DMS 273 (cell line): ENCODE measurements around the gene PDE4DIP.
"Not testable (repeated sequence)": the region's sequence is repeated elsewhere in the genome, so short reads cannot be mapped to it uniquely, and the experiment has no call there.

Source experiments
- DNase-seq: peaks from one replicate; lab custom pipeline; 2025; ENCODE audit not compliant: unreplicated experiment; lab: John Stamatoyannopoulos, UW

PDE4DIP gene

GRCh38 chr1:149064611-149065010 is 220.4 kb downstream of the PDE4DIP start:
- not testable (repeated sequence) for DNase-seq

- not testable (repeated sequence) for DNase-seq
Observed at GRCh38 chr1:149075505-149076127, 231.4 kb downstream of the PDE4DIP start.
